Esophagus squamous epithelium (tissue), 5 donors: Measurements from ENCODE around the gene UROS. TPM values are rescaled to one million over a fixed set of nuclear protein-coding genes. Genes with fewer than 3 reads are reported as not detected.

Source experiments
- DNase-seq: peaks from one replicate; lab custom pipeline; 2025; lab: John Stamatoyannopoulos, UW
- H3K27ac ChIP-seq, 4 donors: fragments of 200-600 bp; sonication (generic); one replicate each; pipeline ENCODE4 v1.5.1; 2016 to 2019; ENCODE audit warnings: mild to moderate bottlenecking in 1 of 4
- H3K27me3 ChIP-seq, 4 donors: fragments of 200-600 bp; sonication (generic); 1 replicate in 3 of 4; 2 replicates in 1 of 4; pipeline versions ENCODE4 v1.5.1 to v1.6.0; 2017 to 2021; ENCODE audit warnings: antibody characterized with exemption in 1 of 4
- H3K36me3 ChIP-seq, 3 donors: fragments of 200-600 bp; sonication (generic); one replicate each; pipeline ENCODE4 v1.5.1; 2016 to 2019
- H3K4me1 ChIP-seq, 3 donors: fragments of 200-600 bp; sonication (generic); one replicate each; pipeline ENCODE4 v1.5.1; 2017 to 2019
- H3K4me3 ChIP-seq, 4 donors: fragments of 200-600 bp; sonication (generic); 1 replicate in 3 of 4; 2 replicates in 1 of 4; pipeline ENCODE4 v1.5.1; 2016 to 2019; ENCODE audit warnings: mild to moderate bottlenecking in 2 of 4, moderate library complexity in 1 of 4
- H3K9me3 ChIP-seq, 3 donors: fragments of 200-600 bp; sonication (generic); one replicate each; pipeline ENCODE4 v1.5.1; 2016 to 2019
- POLR2A ChIP-seq, 4 donors: fragments of 450-650 bp; IDR thresholded peaks; one replicate each; pipeline ENCODE4 v1.6.1; 2017; ENCODE audit warnings: antibody characterized with exemption in 4 of 4, mild to moderate bottlenecking in 4 of 4, moderate library complexity in 3 of 4
- WGBS, 2 donors: methylation state at CpG; one replicate each; pipeline ENCODE4 v1.1.5; 2018; 5-methylcytosine and 5-hydroxymethylcytosine counted together
- intact Hi-C: fragments of 100-400 bp; cut with DNase I; formaldehyde crosslinking; loops from one replicate; pipeline ENCODE4 v1.15.0; 2022
- total RNA-seq, 4 donors: library from RNA; depleted of rRNA; stranded (reverse); fragments of >200 nt; gene quantifications; one replicate each; pipeline ENCODE4 v1.1.0, GENCODE V29; 2016
- TF ChIP-seq, protein P1 (sequence below), 6 experiments: fragments of 450-650 bp in 4 of 6; fragments of 200-600 bp in 2 of 6; sonication (generic) in 2 of 6; IDR thresholded peaks; one replicate each; pipeline ENCODE4 v1.5.1; 2016 to 2019; ENCODE audit warnings: antibody characterized with exemption in 6 of 6, mild to moderate bottlenecking in 4 of 6, moderate library complexity in 4 of 6
- donor health status: DM: yes; HTN: yes; CAD: no.

Gene UROS
- total RNA-seq, 4 donors from 2014 or later = 17.5 to 40.7 (median 23.8) TPM

DNA sequence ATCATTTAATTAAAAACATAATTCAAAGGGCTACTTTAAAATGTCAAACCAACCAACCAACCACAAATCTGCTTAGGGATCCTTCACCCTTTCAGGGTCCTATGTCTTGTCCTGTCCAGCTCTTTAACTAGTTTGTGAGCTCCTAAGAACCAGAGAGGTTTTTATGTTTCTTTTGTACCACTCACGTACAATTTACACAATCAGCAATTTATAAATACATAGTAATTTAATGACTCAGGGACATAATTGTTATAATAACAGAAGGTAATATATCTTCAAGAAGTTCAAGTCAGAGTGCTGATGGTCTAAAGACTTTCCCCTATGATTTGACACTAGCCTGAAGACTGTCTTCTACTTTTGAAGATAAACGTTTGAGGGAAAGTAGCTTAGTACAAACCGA, 42.1 kb upstream of the UROS start:
- intact Hi-C loops = no loop called here
- peaks cover 0 to 46% (median 0%) of the 10 kb centered on the region in 3 donors for H3K36me3 ChIP-seq
- TF ChIP-seq, protein P1, sequence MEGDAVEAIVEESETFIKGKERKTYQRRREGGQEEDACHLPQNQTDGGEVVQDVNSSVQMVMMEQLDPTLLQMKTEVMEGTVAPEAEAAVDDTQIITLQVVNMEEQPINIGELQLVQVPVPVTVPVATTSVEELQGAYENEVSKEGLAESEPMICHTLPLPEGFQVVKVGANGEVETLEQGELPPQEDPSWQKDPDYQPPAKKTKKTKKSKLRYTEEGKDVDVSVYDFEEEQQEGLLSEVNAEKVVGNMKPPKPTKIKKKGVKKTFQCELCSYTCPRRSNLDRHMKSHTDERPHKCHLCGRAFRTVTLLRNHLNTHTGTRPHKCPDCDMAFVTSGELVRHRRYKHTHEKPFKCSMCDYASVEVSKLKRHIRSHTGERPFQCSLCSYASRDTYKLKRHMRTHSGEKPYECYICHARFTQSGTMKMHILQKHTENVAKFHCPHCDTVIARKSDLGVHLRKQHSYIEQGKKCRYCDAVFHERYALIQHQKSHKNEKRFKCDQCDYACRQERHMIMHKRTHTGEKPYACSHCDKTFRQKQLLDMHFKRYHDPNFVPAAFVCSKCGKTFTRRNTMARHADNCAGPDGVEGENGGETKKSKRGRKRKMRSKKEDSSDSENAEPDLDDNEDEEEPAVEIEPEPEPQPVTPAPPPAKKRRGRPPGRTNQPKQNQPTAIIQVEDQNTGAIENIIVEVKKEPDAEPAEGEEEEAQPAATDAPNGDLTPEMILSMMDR (IDR thresholded peaks at IDR 0.05) = no peak
- TF ChIP-seq POLR2A (IDR thresholded peaks at IDR 0.05) = no peak
- H3K9me3 ChIP-seq = no peaks in the 10 kb centered on the region
- no peaks in the 10 kb centered on the region for H3K27me3 ChIP-seq
- no peak for DNase-seq
- peaks cover 0 to 17% (median 0%) of the 10 kb centered on the region in 3 donors for H3K4me1 ChIP-seq
- no peak overlapping the region for H3K4me3 ChIP-seq
- WGBS, 2 donors = 73 to 77% methylated on average over 3 of the region's 3 CpGs
- H3K27ac ChIP-seq = peak overlapping the region in 1 of 4 donors; percentile 42

DNA sequence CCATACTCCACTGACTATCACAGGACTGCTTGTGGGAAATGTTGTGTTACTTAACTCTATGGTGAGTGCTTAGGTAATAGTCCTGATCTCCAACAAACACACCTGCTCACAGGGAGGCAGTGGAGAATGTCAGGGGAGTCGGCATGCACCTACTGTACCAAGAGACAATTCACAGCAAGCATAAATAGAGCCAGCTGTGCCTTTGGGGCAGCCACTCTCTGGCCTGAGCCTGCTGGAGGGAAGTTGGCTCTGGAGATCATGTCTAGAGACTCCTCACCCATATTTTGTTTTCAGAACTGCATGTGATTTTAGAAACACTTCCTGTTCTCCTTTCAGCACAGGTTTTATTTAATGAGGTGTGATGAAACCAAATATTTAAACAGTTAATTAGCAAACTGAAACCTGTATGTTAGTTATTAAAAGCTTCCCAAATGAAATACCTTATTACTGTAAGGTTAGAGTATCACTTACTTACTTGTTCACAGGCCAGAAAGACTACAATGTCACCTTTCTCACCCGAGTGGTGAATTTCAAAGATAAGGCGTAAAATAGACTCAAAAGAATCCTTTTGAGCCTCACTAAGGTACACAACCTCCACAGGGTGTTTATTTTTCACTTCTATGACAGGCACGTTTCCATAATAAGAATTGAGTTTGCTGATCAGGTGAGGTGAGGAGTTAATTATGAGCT, 36.2 kb upstream of the UROS start:
- no peak for DNase-seq
- peaks cover 0 to 3% (median 0%) of the 10 kb centered on the region in 3 donors for H3K4me1 ChIP-seq
- H3K27me3 ChIP-seq = no peaks in the 10 kb centered on the region
- 82 to 84% methylated on average over 4 of the region's 4 CpGs for WGBS, 2 donors
- no peak overlapping the region for H3K4me3 ChIP-seq
- H3K27ac ChIP-seq = no peak overlapping the region
- H3K36me3 ChIP-seq = peaks cover 0 to 59% (median 0%) of the 10 kb centered on the region in 3 donors
- no peak for TF ChIP-seq POLR2A (IDR thresholded peaks at IDR 0.05)
- TF ChIP-seq, protein P1 (IDR thresholded peaks at IDR 0.05) = no peak
- intact Hi-C loops = no loop called here
- H3K9me3 ChIP-seq = no peaks in the 10 kb centered on the region

- no peak for TF ChIP-seq POLR2A (IDR thresholded peaks at IDR 0.05)
- no peaks in the 10 kb centered on the region for H3K27me3 ChIP-seq
- peaks cover 0 to 71% (median under 1%) of the 10 kb centered on the region in 3 donors for H3K36me3 ChIP-seq
- H3K9me3 ChIP-seq = no peaks in the 10 kb centered on the region
- intact Hi-C loops = no loop called here
- no peak for DNase-seq
- H3K27ac ChIP-seq = no peak overlapping the region
- no peak overlapping the region for H3K4me3 ChIP-seq
- WGBS, 2 donors = 77 to 80% methylated on average over 2 of the region's 2 CpGs
- H3K4me1 ChIP-seq = peaks cover 0 to 3% (median 0%) of the 10 kb centered on the region in 3 donors
These were observed 34.2 kb upstream of the UROS start for GRCh38 chr10:125857185-125857760.

GRCh38 chr10:125852487-125852886, 29.4 kb upstream of the UROS start:
- intact Hi-C loops = no loop called here
- Histone ChIP-seq H3K36me3 (peaks cover 0 to 78% (median 17%) of the 10 kb centered on the region in 3 donors), H3K27me3 (no peaks in the 10 kb centered on the region), H3K4me3 (no peak overlapping the region), H3K4me1 (peaks cover 0 to 3% (median 0%) of the 10 kb centered on the region in 3 donors), H3K27ac (no peak overlapping the region), H3K9me3 (no peaks in the 10 kb centered on the region)
- DNase-seq = no peak
- TF ChIP-seq, protein P1 (IDR thresholded peaks at IDR 0.05) = no peak
- no peak for TF ChIP-seq POLR2A (IDR thresholded peaks at IDR 0.05)
- 93 to 95% methylated on average over 7 of the region's 7 CpGs for WGBS, 2 donors

GRCh38 chr10:125850766-125851731, 28.0 kb upstream of the UROS start:
- Histone ChIP-seq H3K27ac (no peak overlapping the region), H3K9me3 (no peaks in the 10 kb centered on the region), H3K4me1 (no peaks in the 10 kb centered on the region), H3K27me3 (no peaks in the 10 kb centered on the region), H3K4me3 (no peak overlapping the region), H3K36me3 (peaks cover 0 to 92% (median 17%) of the 10 kb centered on the region in 3 donors)
- 77 to 87% methylated on average over 2 of the region's 2 CpGs for whole genome bisulfite sequencing, 2 donors
- DNase-seq = no peak
- intact Hi-C loops = no loop called here
- TF ChIP-seq, protein P1 (IDR thresholded peaks at IDR 0.05) = no peak
- no peak for TF ChIP-seq POLR2A (IDR thresholded peaks at IDR 0.05)
